NCI-H187 (cell line): Measurements from ENCODE around the gene WDHD1.
"Not testable (repeated sequence)": the region's sequence is repeated elsewhere in the genome, so short reads cannot be mapped to it uniquely, and the experiment has no call there.

ENCODE experiments used
- DNase-seq, 2 experiments: peaks; one replicate each; lab custom pipeline; 2025; lab: John Stamatoyannopoulos, UW

Gene WDHD1

DNA sequence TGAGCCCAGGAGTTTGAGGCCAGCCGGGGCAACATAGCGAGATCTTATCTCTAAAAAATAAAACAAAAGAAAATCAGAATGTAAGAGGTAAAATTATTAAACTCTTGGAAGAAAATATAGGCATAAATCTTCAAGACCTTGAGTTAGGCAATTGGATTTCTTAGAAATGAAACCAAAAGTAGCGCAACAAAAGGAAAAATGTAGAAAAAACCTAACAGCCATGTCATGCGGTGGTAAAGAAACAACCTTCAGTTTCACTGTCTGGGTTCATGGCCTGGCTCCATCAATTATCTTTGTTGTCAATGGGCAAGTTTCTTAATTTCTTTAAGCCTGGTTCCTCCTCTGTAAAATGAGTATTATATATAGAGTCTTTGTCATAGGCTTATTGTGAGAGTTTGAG is 118.7 kb downstream of the WDHD1 start:
- DNase-seq: no peak

DNA sequence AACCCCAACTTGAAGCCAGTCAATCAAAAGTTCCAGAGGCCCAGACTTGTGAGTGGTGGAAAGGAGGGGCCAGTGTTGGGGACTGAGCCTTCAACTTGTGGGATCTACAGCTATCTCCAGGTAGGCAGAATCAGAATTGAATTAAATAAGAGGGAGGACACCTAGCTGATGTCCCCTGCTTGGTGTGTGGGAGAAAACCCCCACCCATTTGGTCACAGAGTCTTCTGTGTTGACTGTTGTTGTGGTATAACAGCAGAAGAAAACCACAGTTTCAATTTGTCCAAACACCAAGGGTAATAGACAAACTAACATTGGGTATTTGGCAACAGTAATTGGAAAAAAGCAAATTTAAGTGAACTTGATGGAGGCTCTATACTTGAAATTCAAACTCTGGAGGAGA is 120.8 kb downstream of the WDHD1 start:
- DNase-seq: no peak

GRCh38 chr14:54902521-54903420 is 124.1 kb downstream of the WDHD1 start, which contains the start of gene GCH1:
TSS of gene GCH1 (minus strand) at chr14:54902826. CDS start at chr14:54902663, 163 bp downstream.
- peak; percentile 79 to 91 for DNase-seq

- DNase-seq: peak; percentile 37 to 39
These were observed 124.8 kb downstream of the WDHD1 start for GRCh38 chr14:54902143-54902520.

DNA sequence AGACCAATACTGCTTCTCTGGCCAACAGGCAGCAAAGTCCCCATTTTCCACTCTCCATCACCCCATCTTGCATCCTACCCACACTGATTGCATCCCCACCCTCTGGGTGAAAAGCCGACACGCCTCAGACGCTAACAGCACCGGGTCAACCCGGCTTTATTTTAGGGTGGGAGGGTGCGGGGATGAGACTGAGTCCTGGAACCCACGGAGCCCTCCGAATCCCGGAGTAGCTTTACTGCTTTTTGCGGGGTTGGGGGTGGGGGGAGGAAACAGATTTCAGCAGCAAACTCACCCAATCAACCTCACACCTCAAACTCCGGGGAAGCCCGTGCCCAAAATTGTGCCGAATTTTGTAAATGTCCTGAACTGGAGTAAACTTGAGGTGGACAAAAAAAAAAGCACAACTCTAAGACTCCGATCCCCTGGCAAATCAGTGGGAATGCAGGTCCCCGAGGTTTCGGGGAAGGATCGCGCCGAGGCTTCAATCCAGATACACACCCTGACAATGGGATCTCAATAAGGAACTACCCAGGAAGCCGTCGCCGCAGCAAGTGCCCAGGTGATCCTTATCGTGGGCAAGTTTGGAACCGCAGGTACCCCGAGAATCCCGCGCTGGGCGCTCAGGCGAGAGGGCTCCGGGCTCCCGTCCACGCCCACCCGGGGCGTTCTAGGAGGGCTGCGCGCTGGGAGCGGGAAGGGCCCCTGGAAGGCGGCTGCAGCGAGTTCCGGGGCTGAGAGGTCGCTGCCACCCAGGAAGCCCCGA is 125.3 kb downstream of the WDHD1 start:
- DNase-seq: no peak

DNA sequence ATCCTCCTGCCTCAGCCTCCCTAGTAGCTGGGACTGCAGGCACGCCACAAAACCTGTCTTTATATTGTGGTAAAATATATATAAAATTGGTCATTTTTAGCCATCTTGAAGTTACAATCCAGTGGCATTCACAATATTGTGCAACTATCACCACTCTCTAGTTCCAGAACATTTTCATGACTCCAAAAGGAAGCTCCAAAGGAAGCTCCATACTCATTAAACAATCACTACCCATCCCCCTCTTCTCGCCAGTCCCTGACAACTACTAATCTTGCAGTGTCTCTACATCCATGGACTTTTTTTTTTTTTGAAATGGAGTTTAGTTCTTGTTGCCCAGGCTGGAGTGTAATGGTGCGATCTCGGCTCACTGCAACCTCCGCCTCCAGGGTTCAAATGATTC is 127.3 kb downstream of the WDHD1 start:
- DNase-seq: no peak

GRCh38 chr14:54897809-54898555 is 128.9 kb downstream of the WDHD1 start:
- DNase-seq: not testable (repeated sequence)

GRCh38 chr14:54895683-54896082 is 131.2 kb downstream of the WDHD1 start:
- no peak for DNase-seq

GRCh38 chr14:54894995-54895394 is 131.9 kb downstream of the WDHD1 start:
- DNase-seq: no peak

DNA sequence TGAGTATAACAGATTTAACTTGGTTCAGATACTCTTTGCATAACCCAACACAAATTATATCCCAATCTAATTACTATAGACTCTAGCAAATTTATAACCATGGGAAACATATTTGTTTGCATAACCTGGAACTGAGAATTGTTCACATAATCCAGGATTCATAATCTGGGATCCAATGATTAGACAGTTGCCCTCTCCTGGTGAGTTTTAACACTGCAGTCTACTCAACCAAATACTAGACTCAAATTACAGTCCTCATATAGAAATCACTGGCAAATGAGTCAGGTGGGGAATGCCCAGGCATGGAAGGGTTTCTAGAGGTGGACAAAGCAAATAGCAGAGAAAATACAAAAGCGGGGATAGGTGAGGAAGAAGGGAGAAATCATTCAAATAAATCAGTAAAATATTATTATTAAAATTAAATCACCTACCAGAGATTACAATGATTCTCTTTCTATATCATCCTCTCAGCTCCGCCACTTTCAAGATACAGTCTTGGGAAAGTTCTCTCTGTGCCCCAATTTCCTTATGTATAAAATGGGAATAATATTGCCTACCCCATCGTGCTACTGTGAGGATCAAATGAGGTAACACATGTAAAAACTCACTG is 133.6 kb downstream of the WDHD1 start:
- peak; percentile 6 to 13 for DNase-seq

DNA sequence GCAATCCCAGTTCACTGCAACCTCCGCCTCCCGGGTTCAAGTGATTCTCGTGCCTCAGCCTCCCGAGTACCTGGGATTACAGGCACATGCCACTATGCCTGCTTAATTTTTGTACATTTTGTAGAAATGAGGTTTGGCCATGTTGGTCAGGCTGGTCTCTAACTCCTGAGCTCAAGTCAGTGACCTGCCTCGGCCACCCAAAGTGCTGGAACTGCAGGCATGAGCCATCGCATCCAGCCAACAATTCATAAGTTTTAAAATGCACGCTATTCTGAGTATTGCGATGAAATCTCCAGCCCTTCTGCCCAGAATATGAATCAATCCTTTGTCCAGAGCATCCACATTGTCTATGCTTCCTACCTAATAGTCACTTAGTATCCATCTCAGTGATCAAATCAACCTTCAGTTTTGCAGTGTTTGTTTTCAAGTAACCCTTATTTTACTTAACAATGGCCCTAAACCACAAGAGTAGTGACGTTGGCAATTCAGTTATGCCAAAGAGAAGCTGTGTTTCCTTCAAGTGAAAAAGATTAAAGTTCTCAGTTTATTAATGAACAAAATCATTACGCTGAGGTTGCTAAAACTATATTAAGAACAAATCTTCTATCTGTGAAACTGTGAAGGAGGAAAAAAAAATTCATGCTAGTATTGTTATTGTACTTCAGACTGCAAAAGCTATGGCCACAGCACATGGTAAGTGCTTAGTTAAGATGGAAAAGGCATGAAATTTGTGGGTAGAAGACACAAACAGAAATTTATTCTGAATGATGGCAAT is 135.2 kb downstream of the WDHD1 start:
- no peak for DNase-seq

DNA sequence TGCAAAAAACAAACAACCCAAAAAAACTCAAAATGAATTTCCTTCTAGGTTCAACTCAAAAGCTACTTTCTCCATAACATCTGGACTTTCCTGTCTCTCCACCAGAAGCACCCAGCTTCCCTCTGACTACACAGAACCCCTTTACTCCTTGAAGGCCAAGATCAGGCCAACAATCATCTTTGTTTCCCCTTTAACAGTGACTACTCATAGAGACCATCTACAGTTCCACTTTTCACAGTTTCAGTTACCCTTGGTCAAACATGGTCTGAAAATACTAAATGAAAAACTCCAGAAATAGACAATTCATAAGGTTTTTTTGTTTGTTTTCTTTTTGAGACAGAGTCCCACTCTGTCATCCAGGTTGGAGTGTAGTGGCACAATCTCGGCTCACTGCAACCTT is 136.1 kb downstream of the WDHD1 start:
- no peak for DNase-seq

DNA sequence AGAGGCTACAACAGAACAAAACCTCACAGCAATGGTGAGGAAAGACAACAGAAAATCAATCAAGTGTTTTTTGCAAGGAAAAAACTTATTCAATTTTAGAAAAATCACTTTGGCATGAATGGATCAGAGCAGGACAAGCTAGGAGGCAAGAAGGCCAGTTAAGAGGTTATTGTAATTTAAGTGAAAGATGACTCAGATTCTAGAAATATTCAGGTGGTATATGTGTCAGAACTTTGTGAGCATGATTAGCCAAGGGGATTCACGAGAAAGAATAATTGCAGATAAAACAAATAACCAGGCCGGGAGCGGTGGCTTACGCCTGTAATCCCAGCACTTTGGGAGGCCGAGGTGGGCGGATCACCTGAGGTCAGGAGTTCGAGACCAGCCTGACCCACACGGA is 137.0 kb downstream of the WDHD1 start:
- no peak for DNase-seq
